HG03097 (cell line): ENCODE results near the gene TJP2.
"Not testable (repeated sequence)": the region's sequence is repeated elsewhere in the genome, so short reads cannot be mapped to it uniquely, and the experiment has no call there.

ENCODE experiments used
- ATAC-seq: cut with Tn5 transposase; IDR thresholded peaks from one replicate; pipeline ENCODE4 v1.9.1; 2021; ENCODE audit not compliant: unreplicated experiment, low FRiP score

TJP2 gene

DNA sequence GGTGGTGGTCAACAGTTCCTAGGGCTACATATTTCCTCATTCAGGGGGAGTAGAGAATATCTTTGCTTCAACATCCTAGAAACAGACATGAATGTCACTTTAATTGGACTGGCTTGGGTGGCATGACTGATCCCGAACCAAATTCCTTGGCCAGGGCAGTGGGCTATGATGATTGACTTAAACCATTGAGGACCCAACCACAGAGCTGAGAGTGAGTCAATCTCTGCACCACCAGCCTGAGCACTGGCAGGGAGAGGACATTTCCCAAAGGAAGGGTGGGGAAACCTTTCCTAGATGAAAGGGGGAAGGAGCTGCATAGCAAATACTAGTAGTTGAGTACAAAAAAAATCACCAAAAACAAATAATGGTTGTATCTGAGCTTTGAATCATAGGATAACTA, 98.1 kb downstream of the TJP2 start:
- no peak for ATAC-seq

- ATAC-seq: no peak
These were observed 99.1 kb downstream of the TJP2 start for GRCh38 chr9:69273161-69273560.

DNA sequence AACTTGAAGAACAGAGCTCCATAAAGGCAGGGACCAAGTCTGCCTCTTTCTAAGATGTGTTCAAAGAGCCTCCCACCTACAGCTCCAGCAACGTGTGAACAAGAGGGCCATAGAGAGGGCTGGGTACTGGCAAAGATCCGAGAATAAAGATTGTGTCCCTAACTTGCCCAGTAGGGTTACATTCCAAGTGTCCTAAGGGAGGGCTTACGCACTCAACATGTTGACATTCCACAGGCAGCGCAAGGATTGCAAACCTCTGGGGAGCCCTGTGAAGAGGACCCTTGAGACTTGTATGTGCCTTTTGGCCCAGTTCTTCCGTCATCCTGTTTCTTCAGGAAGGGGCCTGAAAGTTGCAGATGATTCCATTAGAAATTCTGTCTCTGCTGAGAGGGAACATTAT, 102.7 kb downstream of the TJP2 start:
- ATAC-seq: no peak

DNA sequence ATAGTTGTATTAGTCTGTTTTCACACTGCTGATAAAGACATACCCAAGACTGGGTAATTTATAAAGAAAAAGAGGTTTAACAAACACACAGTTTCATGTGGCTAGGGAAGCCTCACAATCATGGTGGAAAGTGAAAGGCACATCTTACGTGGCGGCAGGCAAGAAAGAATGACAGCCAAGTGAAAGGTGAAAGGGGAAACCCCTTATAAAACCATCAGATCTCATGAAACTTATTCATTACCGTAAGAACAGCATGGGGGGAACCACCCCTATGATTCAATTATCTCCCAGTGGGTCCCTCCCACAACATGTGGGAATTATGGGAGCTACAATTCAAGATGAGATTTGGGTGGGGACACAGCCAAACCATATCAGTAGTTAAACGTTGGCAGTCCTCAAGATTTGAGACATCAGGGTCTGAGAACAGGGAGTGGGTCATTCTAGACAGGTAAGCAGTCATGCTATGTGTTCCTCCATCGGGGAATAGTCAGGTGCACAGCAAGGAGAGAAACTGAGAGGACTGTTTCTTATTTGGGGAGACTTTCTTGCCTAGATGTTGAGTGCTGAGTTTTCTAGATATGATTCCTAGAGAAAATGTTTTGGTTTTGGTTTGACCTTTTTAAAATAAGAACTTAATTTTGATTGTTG, 105.1 kb downstream of the TJP2 start:
- ATAC-seq: no peak

- ATAC-seq: no peak
These were observed 105.7 kb downstream of the TJP2 start for GRCh38 chr9:69279733-69280132.

DNA sequence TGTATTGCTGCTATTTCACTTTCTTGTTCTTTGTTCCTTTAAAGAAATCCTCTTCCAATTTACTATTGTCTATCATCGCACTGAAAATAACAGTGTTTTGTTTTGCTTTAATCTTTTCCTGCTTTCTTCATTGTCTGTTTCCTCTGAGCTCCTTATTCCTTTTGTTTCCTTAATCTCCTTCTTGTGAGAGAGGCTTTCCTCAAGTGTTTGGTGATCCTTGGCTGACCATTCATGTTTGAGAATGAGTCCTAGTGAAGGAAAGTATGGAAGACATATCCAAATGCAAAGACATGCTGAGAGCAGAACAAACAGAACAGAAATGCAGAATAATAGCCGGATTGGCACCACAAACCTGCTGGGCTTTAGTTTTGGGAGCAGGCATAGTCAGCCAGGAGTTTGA, 108.9 kb downstream of the TJP2 start:
- ATAC-seq: no peak

- no peak for ATAC-seq
These were observed 118.0 kb downstream of the TJP2 start for GRCh38 chr9:69292078-69292477.

DNA sequence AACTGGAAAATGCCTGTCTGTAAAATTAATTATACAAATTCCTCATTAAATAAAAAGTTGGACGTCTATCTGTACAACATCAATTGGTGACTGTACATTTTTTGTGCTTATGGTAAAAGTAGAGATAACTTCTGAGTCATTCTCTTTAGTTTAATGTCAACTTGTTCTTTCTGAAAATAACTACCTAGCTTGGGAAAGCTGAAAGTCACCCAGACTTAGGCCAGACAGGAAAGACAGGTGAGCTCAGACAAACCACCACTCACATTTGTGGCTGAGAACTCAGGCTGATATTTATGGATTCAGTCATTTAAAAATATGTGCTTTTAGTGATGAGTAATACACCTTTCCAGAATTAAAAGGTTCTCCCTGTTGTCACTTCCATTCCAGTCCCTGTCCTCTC, 119.1 kb downstream of the TJP2 start:
- no peak for ATAC-seq

- ATAC-seq: no peak
These were observed 121.9 kb downstream of the TJP2 start for GRCh38 chr9:69295872-69296552.

DNA sequence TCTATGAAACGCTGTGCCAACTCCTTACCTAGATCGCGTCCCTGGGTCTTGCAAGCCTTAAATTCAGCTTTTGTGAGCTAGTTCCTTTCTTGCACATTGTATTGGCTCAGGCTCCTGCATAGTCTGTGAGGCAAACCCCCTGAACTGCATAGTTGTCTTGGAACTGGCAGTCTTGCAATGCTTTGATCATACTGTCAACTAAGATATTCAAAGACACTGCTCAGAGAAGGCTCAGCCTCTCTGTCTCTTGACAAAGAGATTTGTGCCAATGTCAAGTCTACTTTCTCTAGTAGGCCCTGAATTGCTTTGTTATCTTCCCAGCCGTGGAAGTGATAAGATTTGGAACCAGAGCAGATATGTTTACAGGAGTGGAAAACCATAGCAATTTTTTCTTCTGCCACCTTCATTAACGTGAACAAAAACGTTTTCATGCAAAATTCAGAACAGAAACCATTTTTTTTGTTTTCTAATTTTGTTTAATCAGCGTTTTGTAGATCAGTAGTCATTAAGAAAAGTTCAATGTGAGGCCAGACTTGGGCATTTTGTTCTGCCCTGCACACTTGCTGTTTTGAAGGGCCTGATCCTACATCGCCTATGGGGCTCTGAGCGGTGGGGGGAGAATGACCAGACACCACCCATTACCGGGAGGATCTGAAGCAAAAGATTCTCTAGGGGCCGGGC, 123.4 kb downstream of the TJP2 start:
- ATAC-seq: no peak

DNA sequence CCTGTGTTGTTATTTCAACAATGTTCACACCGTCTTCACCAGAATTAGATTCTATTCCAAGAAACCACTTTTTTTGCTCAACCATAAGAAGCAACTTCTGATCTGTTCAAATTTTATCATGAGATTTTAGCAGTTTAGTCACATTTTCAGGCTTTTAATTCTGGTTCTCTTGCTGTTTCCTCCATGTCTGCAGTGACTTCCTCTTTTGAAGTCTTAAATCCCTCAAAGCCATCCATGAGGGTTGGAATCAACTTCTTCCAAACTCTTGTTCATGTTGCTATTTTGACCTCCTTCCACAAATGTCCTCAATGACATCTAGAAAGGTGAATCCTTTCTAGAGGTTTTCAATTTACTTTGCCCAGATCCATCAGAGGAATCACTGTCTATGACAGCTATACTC, 125.2 kb downstream of the TJP2 start:
- no peak for ATAC-seq

DNA sequence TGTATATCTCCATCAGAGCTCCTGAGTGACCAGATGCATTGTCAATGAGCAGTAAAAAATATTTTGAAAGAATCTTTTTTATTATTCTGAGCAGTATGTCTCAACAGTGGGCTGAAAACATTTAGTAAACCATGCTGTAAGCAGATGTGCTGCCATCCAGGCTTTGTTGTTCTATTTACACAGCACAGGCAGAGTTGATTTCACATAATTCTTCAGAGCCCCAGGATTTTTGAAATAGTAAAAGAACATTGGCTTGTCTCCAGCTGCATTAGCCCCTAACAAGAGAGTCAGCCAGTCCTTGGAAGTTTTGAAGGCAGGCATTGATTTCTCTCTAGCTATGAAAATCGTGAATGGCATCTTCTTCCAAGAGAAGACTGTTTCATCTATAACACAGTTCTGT, 125.7 kb downstream of the TJP2 start:
- no peak for ATAC-seq

- ATAC-seq: no peak
These were observed 129.3 kb downstream of the TJP2 start for GRCh38 chr9:69303331-69303730.

- ATAC-seq: not testable (repeated sequence)
These were observed 132.9 kb downstream of the TJP2 start for GRCh38 chr9:69306895-69307445.

GRCh38 chr9:69307446-69308205, 133.5 kb downstream of the TJP2 start:
- ATAC-seq: no peak

DNA sequence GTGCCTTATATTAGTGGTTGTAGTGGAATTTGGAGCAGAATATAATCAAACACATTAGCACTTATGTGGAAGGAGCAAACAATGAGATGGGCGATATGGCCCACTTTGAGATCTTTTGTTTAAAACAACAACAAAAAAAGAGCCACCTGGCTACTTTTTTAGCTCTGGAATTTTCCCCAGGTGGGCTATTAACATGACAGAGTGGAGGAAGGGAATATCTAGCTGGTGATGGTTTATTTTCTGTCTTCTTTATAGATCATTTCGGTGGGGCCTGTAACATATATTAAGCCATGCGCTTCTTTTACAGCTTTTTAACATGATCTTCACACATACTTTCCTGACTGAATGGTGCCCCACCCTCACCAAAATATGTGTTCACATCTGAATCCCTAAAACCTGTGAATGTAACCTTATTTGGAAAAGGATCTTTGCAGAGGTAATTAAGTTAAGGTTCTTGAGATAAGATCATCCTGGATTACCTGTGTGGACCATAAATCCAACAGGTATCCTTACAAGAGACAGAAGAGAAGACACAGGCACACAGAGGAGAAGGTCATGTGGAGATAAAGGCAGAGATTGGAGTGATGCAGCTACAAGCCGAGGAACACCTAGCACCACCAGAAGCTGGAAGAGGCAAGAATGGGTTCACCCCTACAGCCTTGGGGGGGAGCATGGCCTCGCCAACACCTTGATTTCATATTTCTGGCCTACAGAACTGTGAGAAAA, 134.3 kb downstream of the TJP2 start:
- no peak for ATAC-seq

DNA sequence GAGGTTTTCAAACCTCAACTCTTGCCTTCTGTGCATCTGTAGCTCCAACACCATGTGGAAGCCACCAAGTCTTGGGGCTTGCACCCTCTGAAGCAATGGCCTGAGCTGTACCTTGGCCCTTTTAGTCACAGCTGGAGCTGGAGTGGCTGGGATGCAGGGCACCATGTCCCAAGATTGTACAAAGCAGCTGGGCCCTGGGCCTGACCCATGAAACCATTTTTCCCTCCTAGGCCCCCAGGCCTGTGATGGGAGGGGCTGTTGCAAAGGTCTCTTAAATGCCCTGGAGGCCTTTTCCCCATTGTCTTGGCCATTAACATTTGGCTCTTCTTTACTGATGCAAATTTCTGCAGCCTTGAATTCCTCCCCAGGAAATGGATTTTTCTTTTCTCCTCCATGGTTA, 139.1 kb downstream of the TJP2 start:
- ATAC-seq: no peak

GRCh38 chr9:69314547-69314946, 140.5 kb downstream of the TJP2 start:
- ATAC-seq: no peak

DNA sequence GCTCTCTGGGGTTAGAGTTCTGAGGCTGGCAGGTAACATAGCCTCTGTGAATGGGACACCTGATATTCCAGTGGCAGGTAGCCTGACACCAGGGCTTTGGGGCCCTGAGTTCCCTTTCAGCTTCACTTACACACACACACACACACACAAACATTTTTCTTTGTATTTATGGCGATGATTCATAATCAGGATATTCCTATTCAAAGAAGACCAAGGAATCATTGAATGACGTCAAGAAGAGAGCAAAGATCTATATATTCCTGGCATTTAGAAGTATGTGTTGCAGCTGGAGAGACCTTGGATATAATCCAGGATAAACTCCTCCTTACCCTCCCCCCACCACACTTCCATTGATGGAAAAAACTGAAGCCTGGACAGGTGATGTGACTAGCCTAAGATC, 143.0 kb downstream of the TJP2 start:
- no peak for ATAC-seq

GRCh38 chr9:69317894-69318293, 143.8 kb downstream of the TJP2 start:
- peak; percentile 93 for ATAC-seq
